OCI-LY1 (cell line): Measurements from ENCODE around the gene PHF23.
A peak's percentile ranks its signal among the peaks of the same experiment; 100 is the strongest.

Source experiments
- CTCF ChIP-seq: fragments of 200-600 bp; sonication (generic), shearing (Covaris generic); IDR thresholded peaks from 2 replicates; pipeline ENCODE4 v1.5.1; 2017; ENCODE audit warnings: mild to moderate bottlenecking, antibody characterized with exemption, low read length, moderate library complexity, mixed read lengths
- EZH2 ChIP-seq: fragments of 200-600 bp; sonication (generic), shearing (Covaris generic); IDR thresholded peaks from 2 replicates; pipeline ENCODE4 v1.8.0; 2017; ENCODE audit warnings: borderline replicate concordance, mixed run types, mild to moderate bottlenecking, antibody characterized with exemption, low read length, moderate library complexity, mixed read lengths

- TF ChIP-seq CTCF (peak; percentile 81), EZH2 (no peak)
These were observed 18.5 kb downstream of the PHF23 start for GRCh38 chr17:7220593-7221277.
